Glutamatergic neuron (in vitro differentiated cells): Measurements from ENCODE around the gene ALOX15B. TPM values are rescaled to one million over a fixed set of nuclear protein-coding genes. Genes with fewer than 3 reads are reported as not detected.

Source experiments
- DNase-seq: peaks from one replicate; pipeline ENCODE4 v3.0.0; 2022
- H3K27ac Mint-ChIP-seq: one replicate; pipeline ENCODE4 v1.8.0; 2020; ENCODE audit warnings: mild to moderate bottlenecking, mixed read lengths, inconsistent platforms; ENCODE audit not compliant: unreplicated experiment
- H3K27me3 Mint-ChIP-seq: one replicate; pipeline ENCODE4 v1.8.0; 2020; ENCODE audit warnings: mild to moderate bottlenecking, moderate library complexity, mixed read lengths, inconsistent platforms; ENCODE audit not compliant: unreplicated experiment
- H3K36me3 Mint-ChIP-seq: one replicate; pipeline ENCODE4 v1.8.0; 2020; ENCODE audit warnings: mild to moderate bottlenecking, mixed read lengths, inconsistent platforms; ENCODE audit not compliant: unreplicated experiment
- H3K4me1 Mint-ChIP-seq: one replicate; pipeline ENCODE4 v1.8.0; 2020; ENCODE audit warnings: mild to moderate bottlenecking, low read depth, mixed read lengths, inconsistent platforms; ENCODE audit not compliant: unreplicated experiment
- H3K4me3 Mint-ChIP-seq: one replicate; pipeline ENCODE4 v1.8.0; 2020; ENCODE audit warnings: mild to moderate bottlenecking, mixed read lengths, inconsistent platforms; ENCODE audit not compliant: unreplicated experiment
- H3K9me3 Mint-ChIP-seq: one replicate; pipeline ENCODE4 v1.8.0; 2020; ENCODE audit warnings: mild to moderate bottlenecking, moderate library complexity, mixed read lengths, inconsistent platforms; ENCODE audit not compliant: unreplicated experiment
- CTCF ChIP-seq: fragments of 200-600 bp; sonication (generic); IDR thresholded peaks from one replicate; pipeline ENCODE4 v1.5.0; 2021; ENCODE audit not compliant: partially characterized antibody, unreplicated experiment
- total RNA-seq: library from RNA; stranded (reverse); fragmentation: NEBNext Ultra II Directional; extraction: Animal tissue kit (Norgen Biotek cat#: 25700); gene quantifications from one replicate; pipeline ENCODE4 v1.2.1, GENCODE V29; 2021; ENCODE audit not compliant: unreplicated experiment

The ALOX15B gene
- total RNA-seq, 1 donor from 2014 or later, result not detected

DNA sequence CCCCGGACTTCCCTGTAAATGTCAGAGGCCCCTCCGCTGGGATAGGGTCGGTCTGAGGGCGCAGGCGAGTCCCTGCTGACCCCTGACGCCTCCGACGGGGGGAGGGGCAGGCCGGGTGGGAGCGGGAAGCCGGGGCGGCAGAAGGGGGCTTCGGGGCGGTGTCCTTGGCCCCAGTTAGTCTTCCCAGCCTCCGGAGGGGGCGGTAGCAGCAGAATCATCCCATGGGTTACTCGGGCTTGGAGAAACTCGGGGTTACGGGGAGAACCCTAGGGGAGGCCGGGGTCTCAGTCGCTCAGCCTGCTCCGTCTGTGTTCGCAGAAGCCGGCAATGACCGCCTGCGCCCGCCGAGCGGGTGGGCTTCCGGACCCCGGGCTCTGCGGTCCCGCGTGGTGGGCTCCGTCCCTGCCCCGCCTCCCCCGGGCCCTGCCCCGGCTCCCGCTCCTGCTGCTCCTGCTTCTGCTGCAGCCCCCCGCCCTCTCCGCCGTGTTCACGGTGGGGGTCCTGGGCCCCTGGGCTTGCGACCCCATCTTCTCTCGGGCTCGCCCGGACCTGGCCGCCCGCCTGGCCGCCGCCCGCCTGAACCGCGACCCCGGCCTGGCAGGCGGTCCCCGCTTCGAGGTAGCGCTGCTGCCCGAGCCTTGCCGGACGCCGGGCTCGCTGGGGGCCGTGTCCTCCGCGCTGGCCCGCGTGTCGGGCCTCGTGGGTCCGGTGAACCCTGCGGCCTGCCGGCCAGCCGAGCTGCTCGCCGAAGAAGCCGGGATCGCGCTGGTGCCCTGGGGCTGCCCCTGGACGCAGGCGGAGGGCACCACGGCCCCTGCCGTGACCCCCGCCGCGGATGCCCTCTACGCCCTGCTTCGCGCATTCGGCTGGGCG lies 35.9 kb upstream of the ALOX15B start:
- Mint-ChIP-seq H3K36me3 (peaks cover 6% of the 10 kb centered on the region), H3K9me3 (peaks cover 5% of the 10 kb centered on the region), H3K27me3 (peaks cover 25% of the 10 kb centered on the region), H3K4me1 (no peaks in the 10 kb centered on the region), H3K27ac (no peak overlapping the region), H3K4me3 (no peak overlapping the region)
- peak; percentile 32 for DNase-seq
- no peak for TF ChIP-seq CTCF

GRCh38 chr17:8003594-8004181 lies 35.2 kb upstream of the ALOX15B start:
- H3K4me3 Mint-ChIP-seq, result peak overlapping the region; percentile 44
- H3K4me1 Mint-ChIP-seq, result no peaks in the 10 kb centered on the region
- no peak for TF ChIP-seq CTCF
- H3K27me3 Mint-ChIP-seq, result peaks cover 25% of the 10 kb centered on the region
- peak; percentile 29 for DNase-seq
- H3K9me3 Mint-ChIP-seq, result peaks cover 5% of the 10 kb centered on the region
- H3K36me3 Mint-ChIP-seq, result peaks cover 6% of the 10 kb centered on the region
- H3K27ac Mint-ChIP-seq, result no peak overlapping the region

GRCh38 chr17:8004899-8005298 lies 34.0 kb upstream of the ALOX15B start:
- H3K4me3 Mint-ChIP-seq, result no peak overlapping the region
- peaks cover 5% of the 10 kb centered on the region for H3K9me3 Mint-ChIP-seq
- H3K27ac Mint-ChIP-seq, result no peak overlapping the region
- no peaks in the 10 kb centered on the region for H3K4me1 Mint-ChIP-seq
- H3K36me3 Mint-ChIP-seq, result peaks cover 6% of the 10 kb centered on the region
- TF ChIP-seq CTCF, result no peak
- peaks cover 25% of the 10 kb centered on the region for H3K27me3 Mint-ChIP-seq
- no peak for DNase-seq

DNA sequence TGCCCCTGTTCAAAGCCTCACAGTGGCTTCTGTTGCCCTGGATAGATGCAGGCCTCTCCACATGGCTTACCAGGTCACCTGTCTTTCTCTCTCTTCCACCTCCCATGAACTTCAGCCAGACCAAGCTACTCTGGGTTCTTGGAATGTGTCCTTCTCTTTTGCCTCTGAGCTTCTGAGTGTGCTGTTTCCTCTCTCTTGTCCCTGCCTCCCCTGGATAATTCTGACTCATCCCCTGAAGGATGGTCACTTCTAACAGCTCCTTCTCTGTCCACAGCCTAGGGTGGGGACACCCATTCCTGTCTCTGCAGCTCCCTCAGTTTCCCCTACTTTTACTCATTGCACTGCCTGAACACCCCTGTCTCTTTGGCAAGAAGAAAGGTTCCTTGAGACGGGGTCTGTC lies 33.5 kb upstream of the ALOX15B start:
- Mint-ChIP-seq H3K4me1 (no peaks in the 10 kb centered on the region), H3K9me3 (peaks cover 7% of the 10 kb centered on the region), H3K36me3 (peaks cover 6% of the 10 kb centered on the region), H3K4me3 (no peak overlapping the region), H3K27ac (no peak overlapping the region), H3K27me3 (peaks cover 25% of the 10 kb centered on the region)
- TF ChIP-seq CTCF, result no peak
- no peak for DNase-seq
